ENCODE measurements around the gene TGFBI.

TGFBI gene

GRCh38 chr5:136089791-136090190 is 61.0 kb downstream of the TGFBI start:
- no peak for DNase-seq (ENCODE audit: low spot score)

DNA sequence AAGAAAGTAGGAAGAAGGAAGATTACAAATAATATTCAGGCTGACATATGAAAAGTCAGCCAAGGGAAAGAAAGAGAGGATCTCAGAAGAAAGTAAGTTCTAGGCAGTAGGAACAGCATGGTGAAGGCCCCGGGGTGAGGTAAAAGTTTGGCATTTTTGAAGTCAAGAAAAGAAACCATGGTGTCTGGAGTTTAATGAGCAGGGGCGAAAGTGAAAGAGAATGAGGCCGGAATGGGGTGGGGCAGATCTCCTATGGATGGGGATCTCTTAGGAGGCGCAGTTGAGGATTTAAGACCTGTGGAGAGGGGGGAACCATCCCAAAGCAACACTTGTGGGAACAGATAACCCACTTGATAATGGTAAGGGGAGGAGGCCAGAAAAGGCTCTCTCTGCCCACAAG is 61.5 kb downstream of the TGFBI start:
- no peak for DNase-seq (ENCODE audit: low spot score)

DNA sequence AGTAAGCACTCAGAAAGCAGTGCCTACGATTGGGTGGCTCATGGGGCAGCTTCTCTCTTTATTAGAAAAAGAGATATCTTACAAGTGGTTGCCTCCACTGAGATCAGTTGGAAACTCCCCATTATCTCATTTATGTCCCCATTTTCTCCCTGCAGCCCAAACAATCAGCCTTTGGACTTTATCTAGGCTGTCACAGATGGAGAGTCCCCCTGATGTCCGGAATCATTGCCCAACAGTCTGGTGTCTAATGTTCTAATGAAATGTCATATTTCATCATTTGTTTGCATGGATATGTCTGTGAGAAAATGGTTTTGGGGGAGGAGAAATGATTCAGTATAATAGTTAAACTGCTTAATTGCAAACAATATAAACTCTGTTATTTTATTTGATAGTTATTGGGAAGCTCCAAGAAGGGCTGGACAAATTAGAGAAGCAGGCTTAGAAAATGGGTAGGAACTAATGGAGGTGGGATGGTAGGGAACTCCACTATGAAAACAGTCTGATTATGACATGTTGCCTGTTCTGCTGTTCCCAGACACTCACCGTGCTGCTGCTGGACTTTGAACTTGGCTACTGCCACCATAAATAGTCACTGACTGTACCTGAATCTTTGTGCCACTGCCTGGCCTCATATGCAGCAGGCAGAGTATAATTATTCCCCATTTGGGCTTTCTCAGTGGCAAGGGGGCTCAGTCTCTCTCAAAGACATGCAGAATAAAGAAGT is 65.6 kb downstream of the TGFBI start:
- peak; percentile 25 for DNase-seq (ENCODE audit: low spot score)

- DNase-seq (ENCODE audit: low spot score): no peak
Observed at GRCh38 chr5:136094913-136095641, 66.3 kb downstream of the TGFBI start.

GRCh38 chr5:136098176-136098575 is 69.4 kb downstream of the TGFBI start:
- no peak for DNase-seq (ENCODE audit: low spot score)

GRCh38 chr5:136099870-136100269 is 71.1 kb downstream of the TGFBI start:
- no peak for DNase-seq (ENCODE audit: low spot score)

- no peak for DNase-seq (ENCODE audit: low spot score)
Observed at GRCh38 chr5:136101884-136102283, 73.1 kb downstream of the TGFBI start.

- no peak for DNase-seq (ENCODE audit: low spot score)
Observed at GRCh38 chr5:136103118-136103517, 74.3 kb downstream of the TGFBI start.

- no peak for DNase-seq (ENCODE audit: low spot score)
Observed at GRCh38 chr5:136104306-136104965, 75.6 kb downstream of the TGFBI start.

- no peak for DNase-seq (ENCODE audit: low spot score)
Observed at GRCh38 chr5:136106351-136107031, 77.7 kb downstream of the TGFBI start.

GRCh38 chr5:136108180-136108611 is 79.4 kb downstream of the TGFBI start:
- no peak for DNase-seq (ENCODE audit: low spot score)

GRCh38 chr5:136108766-136109165 is 80.0 kb downstream of the TGFBI start:
- no peak for DNase-seq (ENCODE audit: low spot score)

DNA sequence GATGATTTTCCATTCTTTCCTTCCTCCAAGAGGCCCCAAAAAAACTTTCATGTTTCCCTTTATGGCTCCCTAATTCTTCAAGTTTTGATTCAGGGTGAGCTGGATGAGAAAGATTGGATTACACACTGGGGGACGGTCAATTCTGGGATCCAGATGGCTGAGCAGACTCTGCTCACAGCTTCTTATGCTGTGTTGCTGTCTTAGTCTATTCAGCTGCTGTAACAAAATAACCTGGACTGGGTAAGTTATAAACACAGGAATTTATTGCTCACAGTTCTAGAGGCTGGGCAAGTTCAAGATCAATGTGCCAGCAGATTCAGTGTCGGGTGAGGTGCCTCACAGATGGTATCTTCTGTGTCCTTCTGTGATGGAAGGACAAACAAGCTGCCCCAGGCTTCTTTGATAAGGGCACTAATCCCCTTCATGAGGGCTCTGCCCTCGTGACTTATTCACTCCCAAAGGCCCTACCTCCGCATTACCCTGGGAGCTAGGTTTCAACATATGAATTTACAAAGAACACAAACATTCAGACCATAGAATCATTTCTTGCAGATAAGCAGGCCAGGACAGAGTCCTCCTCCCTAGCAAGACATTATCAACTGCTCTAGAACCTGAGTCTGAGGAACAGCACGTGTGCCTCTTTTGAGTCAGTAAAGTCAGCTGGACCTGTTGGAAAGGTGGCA is 80.8 kb downstream of the TGFBI start:
- no peak for DNase-seq (ENCODE audit: low spot score)
